Erythroblast (primary cell): ENCODE results near the gene ADCY6.

Experiments
- GATA1 ChIP-seq: IDR thresholded peaks from 2 replicates; pipeline ENCODE4 v1.6.1; 2011; ENCODE audit warnings: low read depth, mild to moderate bottlenecking, control low read depth, low read length, moderate library complexity
- POLR2A ChIP-seq: IDR thresholded peaks from 2 replicates; pipeline ENCODE4 v1.6.1; 2011; ENCODE audit warnings: mild to moderate bottlenecking, low read length

GRCh38 chr12:48818831-48819590 is 30.1 kb upstream of the ADCY6 start:
- TF ChIP-seq POLR2A (no peak), GATA1 (no peak)
